GM12801 (cell line): ENCODE data around the gene MCTS1.

ENCODE experiments used
- CTCF ChIP-seq: IDR thresholded peaks from one replicate; pipeline ENCODE4 v1.5.1; 2011; ENCODE audit warnings: control low read depth; ENCODE audit not compliant: insufficient read length; ENCODE audit errors: extremely low read depth

MCTS1 gene

GRCh38 chrX:120562569-120562926 is 41.4 kb upstream of the MCTS1 start:
- TF ChIP-seq CTCF: no peak

DNA sequence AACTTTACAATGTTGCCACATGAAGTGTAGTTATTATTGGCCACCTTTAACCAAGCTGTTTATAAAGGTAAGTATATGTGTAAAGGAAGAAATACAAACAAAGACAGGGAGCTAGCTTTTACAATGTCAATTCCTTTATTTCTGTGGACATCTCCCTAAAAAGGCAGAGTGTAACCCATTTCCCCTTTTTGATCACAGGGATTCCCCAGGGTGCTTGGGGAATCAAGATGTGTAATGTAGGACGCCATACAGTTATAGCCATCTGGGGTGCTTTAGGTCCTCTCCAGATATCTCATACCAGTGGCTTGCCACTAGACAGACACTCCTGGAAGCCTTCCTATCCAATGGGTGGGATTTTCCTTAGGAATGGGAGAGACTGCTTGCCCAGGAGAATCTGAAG is 39.0 kb upstream of the MCTS1 start:
- no peak for TF ChIP-seq CTCF

GRCh38 chrX:120566817-120567216 is 37.1 kb upstream of the MCTS1 start:
- no peak for TF ChIP-seq CTCF

GRCh38 chrX:120568035-120568434 is 35.9 kb upstream of the MCTS1 start:
- TF ChIP-seq CTCF: no peak

GRCh38 chrX:120568609-120569008 is 35.3 kb upstream of the MCTS1 start:
- TF ChIP-seq CTCF: no peak

DNA sequence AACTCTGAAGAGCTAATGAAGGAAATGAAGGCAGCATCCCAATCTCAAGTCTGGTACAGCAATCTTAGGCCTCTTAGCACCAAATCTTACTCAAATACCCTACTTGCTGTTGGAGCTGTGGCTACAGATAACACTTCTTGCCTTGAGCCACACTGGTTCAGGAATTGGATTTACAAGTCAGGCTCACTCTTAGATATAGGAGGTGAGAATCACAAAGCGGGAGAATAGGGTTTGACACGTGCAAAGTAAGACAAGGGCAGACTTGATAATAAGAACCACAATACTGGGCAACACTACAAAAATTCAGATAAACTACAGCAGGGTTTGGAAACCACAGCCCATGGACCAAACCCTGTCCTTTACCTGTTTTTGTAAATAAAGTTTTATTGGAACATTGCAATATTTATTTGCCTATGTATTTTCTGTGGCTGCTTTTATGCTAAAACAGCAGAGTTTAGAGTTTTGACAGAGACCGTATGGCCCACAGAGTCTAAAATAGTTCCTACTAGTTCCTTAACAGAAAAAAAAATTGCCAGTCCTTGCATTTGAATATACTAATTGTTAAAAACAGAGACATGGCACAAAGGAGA is 33.8 kb upstream of the MCTS1 start:
- no peak for TF ChIP-seq CTCF

GRCh38 chrX:120575379-120576114 is 28.4 kb upstream of the MCTS1 start:
- no peak for TF ChIP-seq CTCF

DNA sequence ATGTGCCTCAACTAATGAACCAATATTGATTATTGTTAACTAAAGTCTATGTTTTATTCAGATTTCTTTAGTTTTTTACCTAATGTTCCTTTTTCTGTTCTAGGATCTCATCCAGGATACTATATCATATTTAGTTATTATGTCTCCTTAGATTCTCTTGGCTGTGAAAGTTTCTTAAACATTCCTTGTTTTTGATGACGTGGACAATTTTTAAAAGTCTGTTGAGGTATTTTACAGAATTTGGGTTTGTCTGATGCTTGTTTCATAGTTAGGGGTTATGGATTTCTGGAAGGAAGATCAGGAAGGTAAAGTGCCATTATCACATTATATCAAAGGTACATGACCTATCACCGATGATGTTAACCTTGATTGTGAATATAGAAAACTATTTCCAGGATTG is 18.2 kb upstream of the MCTS1 start:
- TF ChIP-seq CTCF: no peak
